GM12878 (cell line): Measurements from ENCODE around the gene C1orf74. TPM values are rescaled to one million over a fixed set of nuclear protein-coding genes. Genes with fewer than 3 reads are reported as not detected.

Source experiments
- DPF2 ChIP-seq: fragments of 450-650 bp; IDR thresholded peaks from 2 replicates; pipeline ENCODE4 v1.6.1; 2017; ENCODE audit warnings: mild to moderate bottlenecking
- EED ChIP-seq: sonication (generic); IDR thresholded peaks from 2 replicates; pipeline ENCODE4 v1.6.1; 2016; ENCODE audit warnings: antibody characterized with exemption, low read depth
- MXI1 ChIP-seq: fragments of 150-350 bp; IDR thresholded peaks from 2 replicates; pipeline ENCODE4 v1.6.1; 2011; ENCODE audit warnings: low read depth, mild to moderate bottlenecking, inconsistent platforms, low read length, improper control_type of control experiment
- NR2F1 ChIP-seq: fragments of 450-650 bp; conservative IDR thresholded peaks from 2 replicates; pipeline ENCODE4 v1.6.1; 2017; ENCODE audit warnings: mild to moderate bottlenecking
- POLR2AphosphoS2 ChIP-seq: IDR thresholded peaks from 2 replicates; pipeline ENCODE4 v1.6.1; 2011; ENCODE audit warnings: low read depth, mild to moderate bottlenecking, low read length, improper control_type of control experiment, moderate library complexity
- POLR2AphosphoS5 ChIP-seq: IDR thresholded peaks from 2 replicates; pipeline ENCODE4 v1.6.1; 2011; ENCODE audit warnings: mild to moderate bottlenecking, low read length, inconsistent platforms
- RUNX3 ChIP-seq: IDR thresholded peaks from 2 replicates; pipeline ENCODE4 v1.6.1; 2012; ENCODE audit warnings: low read length, inconsistent platforms
- YY1 ChIP-seq: IDR thresholded peaks from 2 replicates; pipeline ENCODE4 v1.6.1; 2011; ENCODE audit warnings: low read depth, mild to moderate bottlenecking, low read length
- ZNF24 ChIP-seq: fragments of 450-650 bp; IDR thresholded peaks from 2 replicates; pipeline ENCODE4 v1.6.1; 2017; ENCODE audit warnings: antibody characterized with exemption, mild to moderate bottlenecking
- polyA plus RNA-seq, 11 experiments: library from polyadenylated mRNA; depleted of rRNA in 4 of 11; unstranded in 6 of 11; stranded (reverse) in 5 of 11; fragments of >200 nt; fragmentation: Nextera tagmentation in 4 of 11; fragmentation: Illumina TruSeq in 1 of 11; extraction: Ambion mirVana in 4 of 11; extraction: Trizol in 1 of 11; gene quantifications; 1 replicate in 1 of 11; 2 replicates in 10 of 11; pipeline versions ENCODE4 v1.2.1 to v1.2.3, GENCODE V29; 2011 to 2016; ENCODE audit warnings: inconsistent platforms in 2 of 11, missing spikeins in 2 of 11, low read depth in 1 of 11
- total RNA-seq, 4 experiments: library from RNA; depleted of rRNA in 3 of 4; stranded (reverse); fragments of >200 nt in 3 of 4; fragmentation: Illumina TruSeq in 1 of 4; extraction: Trizol in 1 of 4; gene quantifications; 2 replicates each; pipeline versions ENCODE4 v1.2.1 to v1.2.3, GENCODE V29; 2013 to 2021
- TF ChIP-seq, protein P1 (sequence below): fragments of 450-650 bp; conservative IDR thresholded peaks from 2 replicates; pipeline ENCODE4 v1.6.1; 2017; ENCODE audit warnings: mild to moderate bottlenecking, moderate library complexity

Gene C1orf74
- total and polyA plus RNA-seq, 10 of the 15 experiments (the other 5 are each of a cell fraction or from before 2014, with no cell fraction given) = 3.1 to 5.5 (median 3.6) TPM

DNA sequence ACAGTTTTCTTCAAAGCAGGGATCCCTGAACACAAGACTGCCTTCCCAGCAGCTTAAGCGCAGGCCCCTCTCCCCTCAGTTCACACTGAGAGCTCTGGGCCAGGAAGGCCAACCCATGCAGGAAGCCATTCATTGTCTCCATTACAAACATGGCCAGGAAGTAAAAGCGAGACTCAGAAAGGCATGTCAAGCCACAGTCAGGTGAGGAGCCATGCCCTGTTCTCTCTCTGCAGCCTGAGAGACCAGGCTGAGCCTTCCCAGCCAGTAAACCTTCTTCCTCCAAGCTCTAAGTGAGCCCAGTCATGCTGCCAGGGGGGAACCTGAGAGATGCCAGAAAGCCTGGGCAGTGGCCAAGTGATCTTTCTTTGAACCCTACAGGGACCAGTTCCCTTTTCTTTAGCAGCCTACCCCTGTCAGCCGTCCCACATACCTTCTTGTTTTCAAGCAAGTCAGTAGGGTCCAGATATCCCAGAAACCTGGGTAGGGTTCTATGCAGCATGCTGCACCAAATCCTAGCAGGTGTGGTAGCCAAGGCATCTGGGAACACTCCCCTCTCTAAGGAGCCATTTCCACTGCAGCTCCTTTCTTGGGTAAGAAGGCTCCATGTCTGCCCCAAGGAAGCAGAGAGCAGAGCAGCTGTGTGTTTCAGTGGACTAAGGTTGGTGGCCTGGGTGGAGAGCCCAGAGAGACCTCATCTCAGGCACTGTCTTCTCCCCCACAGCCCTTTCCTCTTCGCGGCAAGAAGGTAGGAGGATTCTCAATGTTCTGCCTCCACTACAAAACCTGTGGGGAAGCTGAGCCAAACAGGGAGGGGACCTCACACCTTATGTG is 27.5 kb downstream of the C1orf74 start (continued):
- TF ChIP-seq, protein P1, sequence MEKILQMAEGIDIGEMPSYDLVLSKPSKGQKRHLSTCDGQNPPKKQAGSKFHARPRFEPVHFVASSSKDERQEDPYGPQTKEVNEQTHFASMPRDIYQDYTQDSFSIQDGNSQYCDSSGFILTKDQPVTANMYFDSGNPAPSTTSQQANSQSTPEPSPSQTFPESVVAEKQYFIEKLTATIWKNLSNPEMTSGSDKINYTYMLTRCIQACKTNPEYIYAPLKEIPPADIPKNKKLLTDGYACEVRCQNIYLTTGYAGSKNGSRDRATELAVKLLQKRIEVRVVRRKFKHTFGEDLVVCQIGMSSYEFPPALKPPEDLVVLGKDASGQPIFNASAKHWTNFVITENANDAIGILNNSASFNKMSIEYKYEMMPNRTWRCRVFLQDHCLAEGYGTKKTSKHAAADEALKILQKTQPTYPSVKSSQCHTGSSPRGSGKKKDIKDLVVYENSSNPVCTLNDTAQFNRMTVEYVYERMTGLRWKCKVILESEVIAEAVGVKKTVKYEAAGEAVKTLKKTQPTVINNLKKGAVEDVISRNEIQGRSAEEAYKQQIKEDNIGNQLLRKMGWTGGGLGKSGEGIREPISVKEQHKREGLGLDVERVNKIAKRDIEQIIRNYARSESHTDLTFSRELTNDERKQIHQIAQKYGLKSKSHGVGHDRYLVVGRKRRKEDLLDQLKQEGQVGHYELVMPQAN = 0 out of 2 replicates have a peak, but pooled peaks have one; percentile 9
- TF ChIP-seq DPF2 (peak; percentile 58), POLR2AphosphoS5 (peak; percentile 38; the same call in 1 of the 2 replicates), POLR2AphosphoS2 (0 out of 2 replicates have a peak, but pooled peaks have one; percentile 13), EED (peak; percentile 23; the same call in 1 of the 2 replicates), YY1 (peak; percentile 51; the same call in 1 of the 2 replicates), ZNF24 (no peak), MXI1 (peak; percentile 63; the same call in 1 of the 2 replicates), NR2F1 (peak; percentile 78), RUNX3 (peak; percentile 53; the same call in 1 of the 2 replicates)
